Astrocyte (in vitro differentiated cells and primary cell): Measurements from ENCODE around the gene CAPS. TPM values are rescaled to one million over a fixed set of nuclear protein-coding genes. Genes with fewer than 3 reads are reported as not detected.

Source experiments
- DNase-seq: peaks from one replicate; pipeline ENCODE4 v3.0.0-alpha.2; 2010; ENCODE audit warnings: low read depth
- FAIRE-seq: peaks from 2 replicates; lab custom pipeline; 2011; peaks lifted over from hg19 to GRCh38; lab: Jason Lieb, UNC
- H2AFZ ChIP-seq: 2 replicates; pipeline ENCODE4 v1.6.0; 2012; ENCODE audit warnings: low read depth, low read length, inconsistent platforms
- H3K27ac ChIP-seq: 2 replicates; pipeline ENCODE4 v1.5.1; 2011; ENCODE audit warnings: low read depth, low read length, inconsistent platforms
- H3K27me3 ChIP-seq: 2 replicates; pipeline ENCODE4 v1.6.0; 2011; ENCODE audit warnings: low read length, inconsistent platforms; ENCODE audit not compliant: insufficient read depth
- H3K36me3 ChIP-seq: 2 replicates; pipeline ENCODE4 v1.5.1; 2011; ENCODE audit warnings: low read length, inconsistent platforms; ENCODE audit not compliant: insufficient read depth
- H3K4me1 ChIP-seq: 2 replicates; pipeline ENCODE4 v1.5.1; 2011; ENCODE audit warnings: low read length, inconsistent platforms; ENCODE audit not compliant: insufficient read depth
- H3K4me2 ChIP-seq: 2 replicates; pipeline ENCODE4 v1.6.0; 2012; ENCODE audit warnings: low read length, inconsistent platforms
- H3K4me3 ChIP-seq: 2 replicates; pipeline ENCODE4 v1.5.1; 2011; ENCODE audit warnings: low read depth, mild to moderate bottlenecking, low read length, inconsistent platforms; ENCODE audit not compliant: insufficient read depth
- H3K79me2 ChIP-seq: 2 replicates; pipeline ENCODE4 v1.6.0; 2012; ENCODE audit warnings: mild to moderate bottlenecking, low read length, inconsistent platforms; ENCODE audit not compliant: insufficient read depth
- H3K9ac ChIP-seq: 2 replicates; pipeline ENCODE4 v1.6.0; 2012; ENCODE audit warnings: mild to moderate bottlenecking, low read length, inconsistent platforms
- H3K9me3 ChIP-seq: 2 replicates; pipeline ENCODE4 v1.5.1; 2012; ENCODE audit warnings: low read depth, mild to moderate bottlenecking, low read length, inconsistent platforms; ENCODE audit not compliant: insufficient read depth
- H4K20me1 ChIP-seq: 2 replicates; pipeline ENCODE4 v1.6.0; 2012; ENCODE audit warnings: low read length, inconsistent platforms; ENCODE audit not compliant: insufficient read depth
- H3K27ac Mint-ChIP-seq: one replicate; pipeline ENCODE4 v1.8.0; 2021; ENCODE audit warnings: mild to moderate bottlenecking, mixed read lengths; ENCODE audit not compliant: unreplicated experiment
- H3K27me3 Mint-ChIP-seq: one replicate; pipeline ENCODE4 v1.8.0; 2021; ENCODE audit warnings: low read depth, mixed read lengths; ENCODE audit not compliant: unreplicated experiment
- H3K36me3 Mint-ChIP-seq: one replicate; pipeline ENCODE4 v1.8.0; 2021; ENCODE audit warnings: low read depth, mixed read lengths; ENCODE audit not compliant: unreplicated experiment
- H3K4me1 Mint-ChIP-seq: one replicate; pipeline ENCODE4 v1.8.0; 2021; ENCODE audit warnings: low read depth, mixed read lengths; ENCODE audit not compliant: unreplicated experiment
- H3K4me3 Mint-ChIP-seq: one replicate; pipeline ENCODE4 v1.8.0; 2021; ENCODE audit warnings: mild to moderate bottlenecking, moderate library complexity, mixed read lengths; ENCODE audit not compliant: unreplicated experiment
- H3K9me3 Mint-ChIP-seq: one replicate; pipeline ENCODE4 v1.8.0; 2021; ENCODE audit warnings: mild to moderate bottlenecking, mixed read lengths; ENCODE audit not compliant: unreplicated experiment
- EZH2 ChIP-seq: IDR thresholded peaks from 2 replicates; pipeline ENCODE4 v1.6.1; 2012; ENCODE audit warnings: mild to moderate bottlenecking, low read length, inconsistent platforms; ENCODE audit not compliant: insufficient read depth
- total RNA-seq: library from RNA; stranded (reverse); gene quantifications from 2 replicates; pipeline ENCODE4 v1.2.1, GENCODE V29; 2021
- TF ChIP-seq, protein P1 (sequence below): IDR thresholded peaks from 2 replicates; pipeline ENCODE4 v1.5.1; 2011; ENCODE audit warnings: low read depth, mild to moderate bottlenecking, inconsistent platforms, low read length, moderate library complexity; ENCODE audit not compliant: insufficient read depth

The CAPS gene
- total RNA-seq, 1 donor from 2014 or later: 6.2 TPM

DNA sequence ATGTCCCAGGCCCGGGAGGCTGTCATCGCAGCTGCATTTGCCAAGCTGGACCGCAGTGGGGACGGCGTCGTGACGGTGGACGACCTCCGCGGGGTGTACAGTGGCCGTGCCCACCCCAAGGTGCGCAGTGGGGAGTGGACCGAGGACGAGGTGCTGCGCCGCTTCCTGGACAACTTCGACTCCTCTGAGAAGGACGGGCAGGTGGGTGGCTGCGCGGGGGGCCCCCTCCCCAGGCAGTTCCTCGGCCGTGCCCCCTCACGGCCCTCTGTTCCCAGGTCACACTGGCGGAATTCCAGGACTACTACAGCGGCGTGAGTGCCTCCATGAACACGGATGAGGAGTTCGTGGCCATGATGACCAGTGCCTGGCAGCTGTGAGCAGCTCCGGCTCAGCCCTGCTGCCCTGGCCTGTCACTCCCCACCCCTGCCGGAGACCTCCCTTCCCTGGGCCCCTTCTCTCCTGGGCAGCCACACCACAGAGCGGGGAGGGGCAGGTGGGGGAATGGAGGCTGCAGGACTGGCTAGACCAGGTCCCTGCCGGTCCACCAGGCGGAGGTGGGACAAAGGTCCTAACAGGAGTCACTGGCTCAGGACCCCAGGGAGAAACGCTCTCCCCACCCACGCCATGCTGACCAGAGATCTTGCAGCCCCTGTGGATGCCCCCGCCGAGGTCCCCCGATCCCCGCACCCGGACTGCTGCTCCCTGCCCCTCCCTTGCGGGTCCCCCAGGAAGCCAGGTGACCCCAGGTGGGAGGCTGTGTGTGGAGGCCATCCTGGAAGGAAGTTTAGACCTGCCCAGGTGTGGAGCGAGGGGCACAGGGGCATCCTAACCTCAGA is 1.1 kb downstream of the CAPS start:
- no peak for FAIRE-seq

DNA sequence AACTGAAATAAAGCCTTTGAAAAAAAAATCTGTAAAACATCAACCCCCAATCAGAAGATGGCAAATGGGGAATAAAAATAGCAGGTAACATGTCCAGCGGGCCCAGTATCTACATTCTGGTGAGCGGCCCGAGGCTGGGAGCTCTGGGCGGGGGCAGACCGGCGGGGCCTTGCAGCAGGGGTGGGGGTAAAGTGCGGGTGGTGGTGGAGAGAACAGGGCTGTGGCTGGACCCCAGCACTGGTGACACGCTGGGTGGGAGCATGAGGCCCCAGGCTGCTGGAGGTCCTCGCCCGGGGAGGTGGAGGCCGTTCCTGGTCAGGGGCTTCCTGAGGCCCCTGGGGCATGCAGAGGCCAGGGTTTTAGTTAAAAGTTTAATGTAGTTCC is 1.7 kb downstream of the CAPS start:
- H3K9me3 Mint-ChIP-seq: no peaks in the 10 kb centered on the region
- Histone ChIP-seq H3K4me1 (peaks cover 5% of the 10 kb centered on the region), H3K9me3 (no peaks in the 10 kb centered on the region), H3K27me3 (no peaks in the 10 kb centered on the region), H4K20me1 (no peaks in the 10 kb centered on the region), H3K4me3 (no peak overlapping the region), H3K36me3 (peaks cover 9% of the 10 kb centered on the region), H3K27ac (no peak overlapping the region), H3K9ac (no peak overlapping the region), H3K79me2 (no peaks in the 10 kb centered on the region), H2AFZ (no peak overlapping the region), H3K4me2 (no peak overlapping the region)
- H3K36me3 Mint-ChIP-seq: peaks cover 3% of the 10 kb centered on the region
- no peak overlapping the region for H3K4me3 Mint-ChIP-seq
- FAIRE-seq: no peak
- no peaks in the 10 kb centered on the region for H3K4me1 Mint-ChIP-seq
- H3K27ac Mint-ChIP-seq: no peak overlapping the region
- TF ChIP-seq, protein P1, sequence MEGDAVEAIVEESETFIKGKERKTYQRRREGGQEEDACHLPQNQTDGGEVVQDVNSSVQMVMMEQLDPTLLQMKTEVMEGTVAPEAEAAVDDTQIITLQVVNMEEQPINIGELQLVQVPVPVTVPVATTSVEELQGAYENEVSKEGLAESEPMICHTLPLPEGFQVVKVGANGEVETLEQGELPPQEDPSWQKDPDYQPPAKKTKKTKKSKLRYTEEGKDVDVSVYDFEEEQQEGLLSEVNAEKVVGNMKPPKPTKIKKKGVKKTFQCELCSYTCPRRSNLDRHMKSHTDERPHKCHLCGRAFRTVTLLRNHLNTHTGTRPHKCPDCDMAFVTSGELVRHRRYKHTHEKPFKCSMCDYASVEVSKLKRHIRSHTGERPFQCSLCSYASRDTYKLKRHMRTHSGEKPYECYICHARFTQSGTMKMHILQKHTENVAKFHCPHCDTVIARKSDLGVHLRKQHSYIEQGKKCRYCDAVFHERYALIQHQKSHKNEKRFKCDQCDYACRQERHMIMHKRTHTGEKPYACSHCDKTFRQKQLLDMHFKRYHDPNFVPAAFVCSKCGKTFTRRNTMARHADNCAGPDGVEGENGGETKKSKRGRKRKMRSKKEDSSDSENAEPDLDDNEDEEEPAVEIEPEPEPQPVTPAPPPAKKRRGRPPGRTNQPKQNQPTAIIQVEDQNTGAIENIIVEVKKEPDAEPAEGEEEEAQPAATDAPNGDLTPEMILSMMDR: no peak
- no peak for TF ChIP-seq EZH2
- no peaks in the 10 kb centered on the region for H3K27me3 Mint-ChIP-seq
- no peak for DNase-seq

More for the DNA sequence above, 1.1 kb downstream of the CAPS start:
- H3K4me3 ChIP-seq: no peak overlapping the region
- H3K27ac ChIP-seq: no peak overlapping the region
- no peaks in the 10 kb centered on the region for H3K27me3 ChIP-seq
- Mint-ChIP-seq H3K9me3 (no peaks in the 10 kb centered on the region), H3K27me3 (no peaks in the 10 kb centered on the region), H3K36me3 (peaks cover 3% of the 10 kb centered on the region), H3K4me3 (no peak overlapping the region), H3K27ac (no peak overlapping the region), H3K4me1 (no peaks in the 10 kb centered on the region)
- H2AFZ ChIP-seq: no peak overlapping the region
- TF ChIP-seq, protein P1: no peak
- TF ChIP-seq EZH2: no peak
- no peak for DNase-seq
- no peak overlapping the region for H3K9ac ChIP-seq
- no peaks in the 10 kb centered on the region for H3K9me3 ChIP-seq
- no peak overlapping the region for H3K4me2 ChIP-seq
- H3K36me3 ChIP-seq: peaks cover 9% of the 10 kb centered on the region
- H3K4me1 ChIP-seq: peaks cover 5% of the 10 kb centered on the region
- no peaks in the 10 kb centered on the region for H3K79me2 ChIP-seq
- no peaks in the 10 kb centered on the region for H4K20me1 ChIP-seq

DNA sequence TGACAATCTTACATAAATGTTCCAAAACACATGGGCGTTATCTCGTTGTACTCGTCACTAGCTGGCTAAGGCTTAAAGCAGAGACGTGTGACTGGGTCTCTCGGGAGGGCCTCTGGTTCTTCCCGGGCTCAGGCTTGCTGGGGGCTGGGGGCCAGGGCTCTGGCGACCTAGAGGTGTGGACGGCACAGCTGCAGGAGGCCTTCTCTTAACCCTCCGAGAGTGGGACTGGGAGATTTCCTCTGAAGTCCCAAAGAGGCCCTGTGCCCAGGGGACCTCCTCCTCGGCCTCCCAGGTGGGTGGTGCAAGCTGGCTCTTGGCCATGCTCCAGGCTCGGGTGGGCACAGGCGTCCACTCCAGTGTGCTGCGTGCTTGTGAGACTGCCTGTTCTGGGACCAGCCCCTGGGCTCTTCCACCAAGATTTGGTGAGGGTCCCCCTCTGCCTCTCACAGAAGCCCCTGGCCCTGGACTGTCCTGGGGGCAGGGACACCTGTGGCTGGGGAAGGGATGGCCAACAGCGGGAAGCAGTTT is 2.2 kb downstream of the CAPS start:
- no peak overlapping the region for H2AFZ ChIP-seq
- DNase-seq (no peak), FAIRE-seq (no peak)
- no peaks in the 10 kb centered on the region for H3K79me2 ChIP-seq
- no peak overlapping the region for H3K4me3 ChIP-seq
- H3K9me3 Mint-ChIP-seq: no peaks in the 10 kb centered on the region
- H3K9ac ChIP-seq: no peak overlapping the region
- TF ChIP-seq EZH2: no peak
- TF ChIP-seq, protein P1: no peak
- H3K36me3 ChIP-seq: peaks cover 9% of the 10 kb centered on the region
- no peak overlapping the region for H3K4me3 Mint-ChIP-seq
- H3K4me2 ChIP-seq: no peak overlapping the region
- no peak overlapping the region for H3K27ac Mint-ChIP-seq
- peaks cover 3% of the 10 kb centered on the region for H3K36me3 Mint-ChIP-seq
- H3K27ac ChIP-seq: no peak overlapping the region
- H3K27me3 ChIP-seq: no peaks in the 10 kb centered on the region
- H3K4me1 Mint-ChIP-seq: no peaks in the 10 kb centered on the region
- H3K9me3 ChIP-seq: no peaks in the 10 kb centered on the region
- H4K20me1 ChIP-seq: no peaks in the 10 kb centered on the region
- peaks cover 5% of the 10 kb centered on the region for H3K4me1 ChIP-seq
- H3K27me3 Mint-ChIP-seq: no peaks in the 10 kb centered on the region
